GM11168 (cell line): Measurements from ENCODE around the gene SP8.

Experiments
- in situ Hi-C: fragments of 300-500 bp; cut with MboI; formaldehyde crosslinking; loops from one replicate; pipeline ENCODE4 v1.12.0; 2022; ENCODE audit warnings: low sequenced_read_pairs; ENCODE audit not compliant: unreplicated experiment

The SP8 gene

GRCh38 chr7:20795361-20795760, 8.7 kb upstream of the SP8 start:
- in situ Hi-C loops = no loop called here

- in situ Hi-C loops = no loop called here
These were observed 8.0 kb upstream of the SP8 start for GRCh38 chr7:20794676-20795075.

DNA sequence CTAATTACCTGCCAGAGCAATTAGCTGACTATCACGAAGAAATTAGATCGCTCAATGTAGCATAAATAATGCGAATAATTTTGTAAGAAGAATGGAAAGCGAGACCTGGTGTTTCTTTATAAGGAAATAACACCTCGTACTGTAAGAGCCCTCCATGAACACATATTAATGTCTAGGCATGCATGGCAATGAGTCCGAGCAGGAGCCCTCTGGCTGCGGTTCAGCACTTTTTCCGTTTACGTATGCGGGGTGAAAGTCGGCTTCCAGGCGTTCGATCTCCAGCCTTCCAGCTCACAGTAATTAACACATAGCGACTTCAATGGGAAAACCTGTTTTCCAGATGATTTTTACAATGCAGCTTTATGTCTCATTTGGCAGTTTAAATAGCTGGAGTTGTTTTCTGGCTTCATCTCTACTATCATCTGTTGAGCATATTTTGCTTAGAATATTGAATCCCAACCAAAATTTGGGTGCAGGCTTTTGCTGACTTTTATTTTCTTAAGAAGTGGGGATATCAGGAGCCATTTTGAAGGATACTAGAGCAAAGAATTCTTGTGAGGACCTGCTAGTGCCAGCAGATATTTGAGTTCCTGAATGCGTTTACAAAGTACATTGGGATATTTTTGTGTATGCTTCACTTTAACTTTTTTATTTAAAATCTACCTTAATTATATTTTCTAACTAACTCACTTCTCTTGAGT, 7.2 kb upstream of the SP8 start:
- in situ Hi-C loops = no loop called here

GRCh38 chr7:20793248-20793647, 6.6 kb upstream of the SP8 start:
- in situ Hi-C loops = no loop called here

GRCh38 chr7:20791538-20792434, 5.1 kb upstream of the SP8 start:
- in situ Hi-C loops = no loop called here

GRCh38 chr7:20790375-20790774, 3.7 kb upstream of the SP8 start:
- in situ Hi-C loops = no loop called here

DNA sequence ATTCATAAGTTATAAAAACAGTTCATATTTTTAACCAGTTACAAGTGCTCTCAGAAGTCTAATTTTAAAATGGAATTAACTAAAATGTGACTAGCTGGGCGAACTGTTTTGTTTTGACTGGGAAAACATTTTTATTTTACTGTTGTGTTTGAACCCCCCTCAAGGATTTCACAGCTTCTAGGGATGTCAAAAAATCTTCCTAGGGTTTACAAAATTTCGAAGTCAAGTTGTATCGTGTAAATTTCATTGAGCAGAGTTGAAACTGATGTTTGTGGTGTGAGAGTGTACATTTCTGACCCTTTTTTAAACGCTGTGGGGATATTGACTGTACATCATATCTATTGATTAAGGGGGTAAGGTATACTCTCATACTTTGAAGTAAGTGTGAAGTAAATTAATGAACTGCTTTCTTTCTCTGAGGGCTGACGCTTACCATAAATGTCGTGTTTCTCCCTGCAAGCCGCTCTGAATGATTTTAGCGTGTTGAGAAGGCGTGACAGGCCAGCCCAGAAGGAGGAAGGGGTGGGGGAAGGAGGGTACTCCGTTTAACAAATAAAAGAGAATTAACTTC, 1.8 kb upstream of the SP8 start:
- in situ Hi-C loops = no loop called here

GRCh38 chr7:20787660-20788419, 1.2 kb upstream of the SP8 start:
- in situ Hi-C loops = no loop called here

- in situ Hi-C loops = no loop called here
These were observed 286 bp downstream of the SP8 start for GRCh38 chr7:20786421-20786778.

DNA sequence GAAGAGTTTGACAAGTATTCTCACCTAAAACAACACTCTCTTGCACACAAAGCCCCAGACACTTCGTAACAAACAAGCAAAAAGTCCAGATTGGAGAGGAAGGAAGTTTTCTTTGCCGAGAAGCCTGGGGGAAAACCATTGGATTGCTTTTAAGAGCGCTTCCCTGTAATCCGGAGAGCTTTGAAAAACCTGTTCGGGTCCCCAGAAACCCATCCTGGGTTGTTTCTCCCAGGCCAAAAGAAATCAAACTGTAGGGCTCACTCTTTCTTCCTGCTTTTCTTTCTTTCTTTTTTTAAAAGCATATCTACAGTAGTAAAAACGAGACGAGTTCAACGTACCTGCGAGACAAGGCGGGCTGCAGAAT, 655 bp downstream of the SP8 start:
- in situ Hi-C loops = no loop called here

- in situ Hi-C loops = no loop called here
These were observed 1.3 kb downstream of the SP8 start for GRCh38 chr7:20785157-20786048.

DNA sequence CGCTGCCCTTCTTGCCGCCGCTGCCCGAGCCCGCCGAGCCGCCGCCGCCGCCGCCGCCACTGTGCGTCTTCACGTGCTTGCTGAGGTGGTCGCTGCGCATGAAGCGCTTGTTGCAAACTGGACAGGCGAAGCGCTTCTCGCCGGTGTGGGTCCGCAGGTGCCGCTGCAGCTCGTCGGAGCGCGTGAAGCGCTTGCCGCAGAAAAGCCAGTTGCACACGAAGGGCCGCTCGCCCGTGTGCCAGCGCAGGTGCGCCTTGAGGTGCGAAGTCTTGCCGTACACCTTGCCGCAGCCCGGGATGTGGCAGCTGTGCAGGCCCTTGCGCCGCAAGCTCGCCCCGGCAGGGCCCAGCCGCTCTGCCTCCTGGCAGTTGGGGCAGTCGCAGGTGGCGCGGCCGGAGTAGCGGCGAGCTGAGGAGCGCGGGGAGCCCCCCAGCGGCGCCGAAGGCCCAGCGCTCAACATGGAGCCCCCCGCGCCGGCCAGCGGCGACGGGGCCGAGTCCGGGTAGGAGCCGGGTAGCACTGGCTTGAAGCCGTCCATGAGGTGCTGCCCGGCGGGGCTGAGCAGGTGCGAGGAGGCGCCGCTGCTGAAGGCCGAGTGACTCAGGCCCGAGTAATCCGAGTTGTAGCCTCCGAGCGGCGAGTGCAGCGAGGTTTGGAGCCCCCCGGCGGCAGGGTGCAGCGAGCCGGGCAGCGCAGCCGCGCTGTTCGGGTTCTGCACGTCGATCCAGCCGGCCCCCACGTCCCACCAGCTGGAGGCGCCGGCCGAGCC, 2.1 kb downstream of the SP8 start:
- in situ Hi-C loops = no loop called here

- in situ Hi-C loops = no loop called here
These were observed 2.8 kb downstream of the SP8 start for GRCh38 chr7:20783700-20784387.

- in situ Hi-C loops = no loop called here
These were observed 3.5 kb downstream of the SP8 start for GRCh38 chr7:20783125-20783699.

GRCh38 chr7:20779041-20779440, 7.6 kb downstream of the SP8 start:
- in situ Hi-C loops = no loop called here

- in situ Hi-C loops = no loop called here
These were observed 8.5 kb downstream of the SP8 start for GRCh38 chr7:20778063-20778721.

GRCh38 chr7:20777377-20778062, 9.2 kb downstream of the SP8 start:
- in situ Hi-C loops = no loop called here
